Measurements from ENCODE around the gene TCTN3. TPM values are rescaled to one million over a fixed set of nuclear protein-coding genes. Genes with fewer than 3 reads are reported as not detected.

Gene TCTN3
- total and polyA plus RNA-seq, 2 of the 13 experiments (the other 11 are each of a cell fraction or from before 2014, with no cell fraction given): 53.3 to 60.0 TPM

- TF ChIP-seq ATF1 (CRISPR knock-in tag; IDR thresholded peaks at IDR 0.05) (0 out of 2 replicates have a peak, but pooled peaks have one; percentile 34), FOXA3 (CRISPR knock-in tag; IDR thresholded peaks at IDR 0.05) (peak; percentile 75), PAXIP1 (CRISPR knock-in tag; conservative IDR thresholded peaks at IDR 0.05) (peak; percentile 60), FOSL2 (CRISPR knock-in tag; IDR thresholded peaks at IDR 0.05) (peak; percentile 35; the same call in 1 of the 2 replicates), SOX5 (CRISPR knock-in tag; IDR thresholded peaks at IDR 0.05; ENCODE audit: borderline replicate concordance) (peak; percentile 69), NR1H2 (CRISPR knock-in tag; IDR thresholded peaks at IDR 0.05; ENCODE audit: borderline replicate concordance, low read depth) (no peak), SAP130 (CRISPR knock-in tag; IDR thresholded peaks at IDR 0.05; ENCODE audit: low read depth) (peak; percentile 53), GFI1 (CRISPR knock-in tag; IDR thresholded peaks at IDR 0.05; ENCODE audit: borderline replicate concordance) (peak; percentile 98), MEIS2 (CRISPR knock-in tag; IDR thresholded peaks at IDR 0.05) (no peak), SP1 (IDR thresholded peaks at IDR 0.05) (no peak), SP1 (CRISPR knock-in tag; IDR thresholded peaks at IDR 0.05) (no peak), HNRNPK (IDR thresholded peaks at IDR 0.05; ENCODE audit: low read depth, low read length, poor library complexity, severe bottlenecking) (no peak), MAX (IDR thresholded peaks at IDR 0.05) (no peak), ZNF24 (IDR thresholded peaks at IDR 0.05) (peak; percentile 94), MIXL1 (CRISPR knock-in tag; IDR thresholded peaks at IDR 0.05) (peak; percentile 65), NR2C2 (CRISPR knock-in tag; IDR thresholded peaks at IDR 0.05; ENCODE audit: borderline replicate concordance) (no peak), ZBTB21 (CRISPR knock-in tag; IDR thresholded peaks at IDR 0.05) (peak; percentile 63; the same call in 1 of the 2 replicates), SMYD3 (CRISPR knock-in tag; IDR thresholded peaks at IDR 0.05) (no peak), ZNF547 (CRISPR knock-in tag; IDR thresholded peaks at IDR 0.05) (no peak), ZMYM2 (CRISPR knock-in tag; IDR thresholded peaks at IDR 0.05) (no peak), RCOR2 (CRISPR knock-in tag; IDR thresholded peaks at IDR 0.05) (peak; percentile 78; the same call in 1 of the 2 replicates), ZNF264 (CRISPR knock-in tag; IDR thresholded peaks at IDR 0.05) (no peak), ZNF280D (CRISPR knock-in tag; IDR thresholded peaks at IDR 0.05) (no peak), TARDBP (CRISPR knock-in tag; IDR thresholded peaks at IDR 0.05) (no peak), RARA (CRISPR knock-in tag; IDR thresholded peaks at IDR 0.05) (peak; percentile 72), DBP (CRISPR knock-in tag; IDR thresholded peaks at IDR 0.05; ENCODE audit: not compliant biosample characterization) (no peak), ZNF552 (CRISPR knock-in tag; IDR thresholded peaks at IDR 0.05; ENCODE audit: borderline replicate concordance) (no peak)
These were observed 31.9 kb downstream of the TCTN3 start (continued) for GRCh38 chr10:95661818-95662217.

Measured in HepG2 (cell line).